ENCODE results near the gene ALG9. TPM values are rescaled to one million over a fixed set of nuclear protein-coding genes. Genes with fewer than 3 reads are reported as not detected.

Gene ALG9
- total RNA-seq, 1 experiment from 2014 or later, result 23.7 TPM

DNA sequence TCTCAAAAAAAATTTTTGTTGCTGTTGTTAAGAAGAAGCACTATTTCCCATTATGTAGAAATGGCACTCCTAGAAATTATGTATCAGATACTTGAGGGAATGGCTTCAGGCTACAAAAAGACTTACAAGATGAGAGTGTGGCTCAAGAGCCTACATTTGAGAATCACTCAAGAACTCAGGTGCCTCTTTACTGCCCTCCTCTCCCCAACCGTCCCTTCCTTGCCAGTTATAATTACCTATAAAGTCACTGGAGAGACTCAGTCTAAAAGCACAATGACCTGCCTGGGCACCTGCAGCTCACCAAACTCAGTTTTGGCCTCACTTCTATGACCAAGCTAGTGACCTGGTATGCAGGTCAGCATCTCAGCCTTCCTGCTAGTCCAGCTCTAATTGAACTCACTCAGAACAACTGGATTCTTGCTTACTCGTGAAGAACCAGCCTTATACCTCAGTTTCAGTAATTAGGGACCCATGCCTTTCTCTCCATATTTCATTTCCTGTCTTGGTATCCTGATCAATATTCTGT is 63.3 kb downstream of the ALG9 start:
- Histone ChIP-seq H3K9me2 (ENCODE audit: insufficient read depth) (no peaks in the 10 kb centered on the region), H3K9ac (ENCODE audit: low read length) (no peak overlapping the region), H3K4me2 (ENCODE audit: low read length) (no peak overlapping the region), H2AFZ (ENCODE audit: low read depth, low read length, poor library complexity, severe bottlenecking) (no peak overlapping the region), H3K4me1 (ENCODE audit: control insufficient read depth in 1 of 2, insufficient read depth in 2 of 2, low read length in 2 of 2) (no peaks in the 10 kb centered on the region), H3K27me3 (ENCODE audit: insufficient read depth, low read length) (no peaks in the 10 kb centered on the region), H4K20me1 (ENCODE audit: insufficient read depth) (no peaks in the 10 kb centered on the region), H3K4me3 (replicated peaks in 1 of 2; ENCODE audit: low read depth in 1 of 2, low read length in 2 of 2) (no peak overlapping the region), H3K79me2 (ENCODE audit: insufficient read depth, low read length) (no peaks in the 10 kb centered on the region), H3K9me3 (ENCODE audit: control insufficient read depth in 1 of 2, insufficient read depth in 1 of 2, low read depth in 1 of 2, low read length in 2 of 2) (no peaks in the 10 kb centered on the region), H3K36me3 (ENCODE audit: control insufficient read depth in 1 of 2, insufficient read depth in 2 of 2, low read length in 2 of 2) (no peaks in the 10 kb centered on the region), H3K27ac (ENCODE audit: low read depth, low read length) (no peak overlapping the region)
- POLR2A ChIA-PET, result no interaction called here
- no peak for DNase-seq (ENCODE audit: low read depth, low spot score)
- intact Hi-C loops (cut with micrococcal nuclease), result no loop called here
- CTCF ChIA-PET, result no interaction called here
- RAD21 ChIA-PET (ENCODE audit: low non-redundant PET in 1 of 2, low total read pairs in 2 of 2, uncharacterized antibody in 2 of 2, unreplicated experiment in 2 of 2), result no interaction called here
- no TSS peak for BruUV-seq (replicated peaks)
- TF ChIP-seq ZFX (IDR thresholded peaks at IDR 0.05), result no peak
- TF ChIP-seq, protein P1, sequence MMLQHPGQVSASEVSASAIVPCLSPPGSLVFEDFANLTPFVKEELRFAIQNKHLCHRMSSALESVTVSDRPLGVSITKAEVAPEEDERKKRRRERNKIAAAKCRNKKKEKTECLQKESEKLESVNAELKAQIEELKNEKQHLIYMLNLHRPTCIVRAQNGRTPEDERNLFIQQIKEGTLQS (IDR thresholded peaks at IDR 0.05), result no peak
- TF ChIP-seq, protein P2, sequence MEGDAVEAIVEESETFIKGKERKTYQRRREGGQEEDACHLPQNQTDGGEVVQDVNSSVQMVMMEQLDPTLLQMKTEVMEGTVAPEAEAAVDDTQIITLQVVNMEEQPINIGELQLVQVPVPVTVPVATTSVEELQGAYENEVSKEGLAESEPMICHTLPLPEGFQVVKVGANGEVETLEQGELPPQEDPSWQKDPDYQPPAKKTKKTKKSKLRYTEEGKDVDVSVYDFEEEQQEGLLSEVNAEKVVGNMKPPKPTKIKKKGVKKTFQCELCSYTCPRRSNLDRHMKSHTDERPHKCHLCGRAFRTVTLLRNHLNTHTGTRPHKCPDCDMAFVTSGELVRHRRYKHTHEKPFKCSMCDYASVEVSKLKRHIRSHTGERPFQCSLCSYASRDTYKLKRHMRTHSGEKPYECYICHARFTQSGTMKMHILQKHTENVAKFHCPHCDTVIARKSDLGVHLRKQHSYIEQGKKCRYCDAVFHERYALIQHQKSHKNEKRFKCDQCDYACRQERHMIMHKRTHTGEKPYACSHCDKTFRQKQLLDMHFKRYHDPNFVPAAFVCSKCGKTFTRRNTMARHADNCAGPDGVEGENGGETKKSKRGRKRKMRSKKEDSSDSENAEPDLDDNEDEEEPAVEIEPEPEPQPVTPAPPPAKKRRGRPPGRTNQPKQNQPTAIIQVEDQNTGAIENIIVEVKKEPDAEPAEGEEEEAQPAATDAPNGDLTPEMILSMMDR (IDR thresholded peaks at IDR 0.05 in 2 of 3, conservative IDR thresholded peaks at IDR 0.05 in 1 of 3; ENCODE audit: borderline replicate concordance in 1 of 3, insufficient read depth in 1 of 3, low read depth in 2 of 3, low read length in 2 of 3), result no peak
- TF ChIP-seq JUND (IDR thresholded peaks at IDR 0.05), result no peak
- TF ChIP-seq FOSL1 (IDR thresholded peaks at IDR 0.05; ENCODE audit: low read depth), result no peak
- no peak for TF ChIP-seq RAD21 (IDR thresholded peaks at IDR 0.05; ENCODE audit: low read depth)
- TF ChIP-seq, protein P3, sequence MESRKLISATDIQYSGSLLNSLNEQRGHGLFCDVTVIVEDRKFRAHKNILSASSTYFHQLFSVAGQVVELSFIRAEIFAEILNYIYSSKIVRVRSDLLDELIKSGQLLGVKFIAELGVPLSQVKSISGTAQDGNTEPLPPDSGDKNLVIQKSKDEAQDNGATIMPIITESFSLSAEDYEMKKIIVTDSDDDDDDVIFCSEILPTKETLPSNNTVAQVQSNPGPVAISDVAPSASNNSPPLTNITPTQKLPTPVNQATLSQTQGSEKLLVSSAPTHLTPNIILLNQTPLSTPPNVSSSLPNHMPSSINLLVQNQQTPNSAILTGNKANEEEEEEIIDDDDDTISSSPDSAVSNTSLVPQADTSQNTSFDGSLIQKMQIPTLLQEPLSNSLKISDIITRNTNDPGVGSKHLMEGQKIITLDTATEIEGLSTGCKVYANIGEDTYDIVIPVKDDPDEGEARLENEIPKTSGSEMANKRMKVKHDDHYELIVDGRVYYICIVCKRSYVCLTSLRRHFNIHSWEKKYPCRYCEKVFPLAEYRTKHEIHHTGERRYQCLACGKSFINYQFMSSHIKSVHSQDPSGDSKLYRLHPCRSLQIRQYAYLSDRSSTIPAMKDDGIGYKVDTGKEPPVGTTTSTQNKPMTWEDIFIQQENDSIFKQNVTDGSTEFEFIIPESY (IDR thresholded peaks at IDR 0.05; ENCODE audit: extremely low read depth, insufficient replicate concordance, low read length), result no peak
- no peak for TF ChIP-seq ZNF274 (IDR thresholded peaks at IDR 0.05; ENCODE audit: low read depth, low read length)
- no peak for TF ChIP-seq SP1 (IDR thresholded peaks at IDR 0.05; ENCODE audit: low read depth)
- no peak for TF ChIP-seq YY1 (IDR thresholded peaks at IDR 0.05; ENCODE audit: extremely low read depth, insufficient replicate concordance, low read depth, low read length)
- TF ChIP-seq EGR1 (IDR thresholded peaks at IDR 0.05; ENCODE audit: low read depth), result no peak
- TF ChIP-seq EZH2phosphoT487 (IDR thresholded peaks at IDR 0.05; ENCODE audit: borderline replicate concordance), result no peak
- no peak for TF ChIP-seq SRF (IDR thresholded peaks at IDR 0.05; ENCODE audit: low read depth)
- no peak for TF ChIP-seq SIN3A (IDR thresholded peaks at IDR 0.05; ENCODE audit: low read depth)
- no peak for TF ChIP-seq TCF7L2 (IDR thresholded peaks at IDR 0.05; ENCODE audit: borderline replicate concordance, extremely low read depth, insufficient read depth, insufficient read length)
- TF ChIP-seq MAX (IDR thresholded peaks at IDR 0.05), result no peak
- no peak for ATAC-seq

Data from HCT116 (cell line).